Measurements from ENCODE around the gene COPZ1.
"Not testable (repeated sequence)": the region's sequence is repeated elsewhere in the genome, so short reads cannot be mapped to it uniquely, and the experiment has no call there.

COPZ1 gene

DNA sequence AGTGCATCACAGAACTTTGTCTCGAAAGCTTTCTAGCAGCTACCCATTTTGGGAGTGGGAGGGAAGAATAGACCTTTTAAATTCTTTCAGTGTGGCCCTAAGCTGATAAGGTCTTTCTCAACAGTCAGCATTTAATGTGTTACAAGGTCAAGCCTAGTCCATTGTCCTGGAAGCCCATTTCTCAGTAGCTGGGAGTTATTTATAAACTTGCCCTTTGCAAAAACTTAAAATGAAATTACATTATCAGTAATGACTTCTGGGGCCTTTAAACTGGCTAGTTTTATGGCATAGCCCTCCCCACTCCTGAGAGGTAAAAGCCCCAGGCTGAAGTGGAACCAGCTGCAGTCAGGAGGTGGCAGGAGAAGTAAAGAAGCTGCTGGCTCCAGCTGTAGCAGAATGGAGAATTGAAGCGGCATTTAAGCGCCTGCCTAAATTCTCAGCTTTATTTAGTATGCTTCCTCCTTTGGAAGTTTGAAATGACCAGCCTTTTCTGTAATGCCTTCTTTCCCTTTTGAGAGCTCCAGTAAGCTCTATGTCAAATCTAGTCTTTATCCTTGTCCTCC, 12.4 kb downstream of the COPZ1 start:
- no peak for DNase-seq

DNA sequence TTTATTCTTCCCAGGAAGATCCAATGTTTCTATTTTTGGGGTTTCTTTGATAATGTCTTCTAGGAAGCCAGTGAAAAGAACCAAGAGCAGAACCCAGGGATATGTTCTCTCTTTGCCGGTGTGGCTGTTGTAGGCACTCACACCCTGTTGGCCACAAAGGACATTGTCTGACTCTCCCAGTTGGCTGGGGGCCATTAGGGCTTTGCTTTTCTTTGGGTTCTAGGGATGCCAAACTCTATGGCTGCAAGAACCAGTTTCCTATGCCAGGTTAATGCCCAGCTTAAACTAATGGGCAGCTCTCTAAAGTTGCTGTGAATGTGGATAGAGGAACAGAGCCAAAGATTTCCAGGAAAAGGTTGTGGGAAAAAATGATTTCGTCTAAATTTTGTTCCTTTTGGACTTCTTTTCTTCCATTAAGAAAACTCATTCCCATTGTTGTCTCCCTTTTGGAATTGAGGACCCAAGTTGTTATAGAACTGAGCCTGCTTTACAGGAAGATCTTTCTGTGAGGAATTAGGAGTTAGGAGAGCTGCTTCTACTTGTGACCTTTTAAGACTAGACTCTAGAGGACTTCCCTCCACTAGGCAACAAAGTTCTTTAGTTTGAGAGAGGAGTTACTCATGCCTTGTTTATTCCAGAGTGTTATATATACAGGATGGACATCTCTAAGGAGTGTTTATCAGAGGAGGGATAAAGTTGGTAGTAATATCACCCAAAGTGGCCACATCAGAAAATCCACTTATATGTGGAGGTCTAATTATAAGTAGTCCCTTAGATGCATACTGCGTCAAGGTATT, 13.1 kb downstream of the COPZ1 start:
- DNase-seq, result no peak

DNA sequence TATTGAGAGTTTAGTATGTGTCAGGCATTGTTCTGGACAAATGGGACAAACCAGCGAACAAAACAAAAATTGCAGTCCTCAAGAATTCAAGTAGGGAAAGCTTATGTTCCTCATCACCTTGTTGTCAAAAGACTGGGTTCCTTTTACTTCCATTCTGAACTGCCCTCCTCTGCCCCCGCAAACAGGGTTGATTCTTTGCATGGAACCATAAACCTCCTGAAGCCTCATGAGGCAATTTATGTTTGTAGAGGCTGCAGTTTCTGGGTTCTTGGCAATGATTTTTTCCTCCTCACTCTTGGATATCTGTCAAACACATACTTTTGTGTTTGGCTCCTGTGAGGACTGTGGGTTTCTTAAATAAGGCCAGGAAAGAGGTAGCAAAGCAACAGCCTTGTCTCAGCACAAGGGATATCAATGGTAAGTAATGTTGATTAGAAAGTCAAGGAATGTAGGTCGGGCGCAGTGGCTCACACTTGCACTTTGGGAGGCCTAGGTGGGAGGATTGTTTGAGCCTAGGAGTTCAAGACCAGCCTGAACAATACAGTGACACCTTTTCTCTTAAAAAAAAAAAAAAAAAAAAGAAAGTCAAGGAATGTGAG, 13.9 kb downstream of the COPZ1 start:
- DNase-seq, result no peak

DNA sequence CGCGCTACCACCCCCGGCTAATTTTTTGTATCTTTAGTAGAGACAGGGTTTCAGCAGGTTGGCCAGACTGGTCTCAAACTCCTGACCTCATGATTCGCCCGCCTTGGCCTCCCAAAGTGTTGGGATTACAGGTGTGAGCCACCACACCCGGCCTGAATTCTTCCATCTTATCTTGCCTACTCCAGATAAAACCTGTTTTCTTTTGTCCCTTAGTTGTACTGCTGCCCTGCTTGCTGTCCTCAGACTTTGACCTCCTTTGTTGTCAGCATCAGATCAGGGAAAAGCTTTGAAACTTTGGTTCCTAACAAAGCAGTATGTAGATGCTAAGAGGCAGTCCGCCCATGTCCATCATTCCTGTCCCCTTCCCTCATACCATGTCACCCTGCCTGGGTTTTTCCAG, 15.9 kb downstream of the COPZ1 start:
- DNase-seq, result no peak

DNA sequence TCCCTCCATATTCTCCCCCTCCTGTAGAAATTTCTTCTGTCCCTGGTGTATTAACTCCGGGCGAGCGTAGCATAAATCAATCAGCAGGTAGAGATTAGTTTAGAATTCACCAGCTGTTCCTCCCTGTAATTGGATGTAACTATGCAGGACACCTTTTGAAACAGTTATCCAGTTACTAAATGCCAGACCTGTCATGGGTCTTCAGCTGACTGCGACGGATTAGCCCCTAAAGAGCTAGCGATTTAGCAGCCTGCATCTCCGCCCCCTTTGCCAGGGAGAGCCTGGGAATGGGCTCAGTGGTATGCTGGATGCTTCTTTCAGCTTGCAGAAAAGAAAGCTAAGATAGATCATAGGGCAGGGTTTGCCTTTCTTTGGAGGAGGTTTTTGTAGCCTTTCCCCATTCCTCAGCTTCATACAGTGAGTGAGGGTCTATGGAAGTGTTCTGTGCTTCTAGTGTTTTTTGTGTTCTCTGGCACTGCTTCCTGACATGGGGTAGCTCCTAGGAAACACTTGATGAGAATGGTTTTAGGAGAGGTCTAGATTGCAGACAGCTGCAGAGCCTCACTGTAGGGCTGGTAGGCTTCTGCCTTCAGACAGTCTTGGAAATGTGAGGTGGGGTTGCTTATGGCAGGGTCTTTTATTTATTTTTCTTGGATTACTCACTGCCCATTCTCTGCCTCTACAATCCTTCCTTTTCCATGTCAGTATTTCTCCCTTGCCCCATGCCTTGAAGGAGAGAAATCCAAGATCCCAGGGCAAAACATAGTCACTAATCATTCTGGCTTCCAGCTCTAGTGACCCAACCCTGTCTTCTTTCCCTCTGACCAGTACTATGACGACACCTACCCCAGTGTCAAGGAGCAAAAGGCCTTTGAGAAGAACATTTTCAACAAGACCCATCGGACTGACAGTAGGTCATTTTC, 16.7 kb downstream of the COPZ1 start:
- no peak for DNase-seq

DNA sequence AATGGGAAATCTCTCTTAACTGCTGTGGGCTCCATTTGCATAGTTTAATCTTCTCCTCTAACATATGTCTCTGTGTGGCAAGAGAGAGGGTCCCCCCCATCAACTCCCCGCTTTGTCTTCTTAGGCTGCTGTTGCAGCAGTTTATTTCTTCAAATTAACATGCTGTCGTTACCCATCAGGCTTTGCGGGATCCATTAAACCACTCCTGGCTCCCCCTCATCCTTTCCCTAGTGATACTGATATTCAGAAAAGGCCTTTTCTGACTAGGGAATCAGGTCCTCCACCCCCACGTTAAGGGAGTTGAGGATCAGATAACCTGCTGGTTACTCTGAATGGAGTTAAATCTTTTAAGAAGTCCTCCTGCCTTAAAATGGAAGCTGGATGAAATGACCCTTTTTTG, 24.1 kb downstream of the COPZ1 start:
- DNase-seq, result no peak

DNA sequence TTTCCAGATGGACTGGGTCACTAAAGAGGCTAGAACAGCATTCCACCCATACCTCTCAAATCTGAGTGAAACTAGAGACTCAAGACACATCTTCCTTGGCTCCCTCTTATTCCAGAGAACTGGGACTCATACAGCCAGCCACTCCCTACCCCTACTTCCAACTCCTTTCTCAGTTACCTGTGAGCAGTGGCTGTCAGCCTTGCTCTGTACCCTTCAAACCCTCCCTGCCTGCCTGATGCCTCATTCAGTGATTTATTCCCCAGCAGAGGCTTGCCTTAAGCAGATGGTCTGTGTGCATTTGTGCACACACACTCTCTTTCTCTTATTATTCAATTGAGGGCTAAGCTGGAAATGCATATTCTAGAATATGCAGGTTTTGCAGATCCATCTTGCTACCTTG, 24.7 kb downstream of the COPZ1 start:
- no peak for DNase-seq

DNA sequence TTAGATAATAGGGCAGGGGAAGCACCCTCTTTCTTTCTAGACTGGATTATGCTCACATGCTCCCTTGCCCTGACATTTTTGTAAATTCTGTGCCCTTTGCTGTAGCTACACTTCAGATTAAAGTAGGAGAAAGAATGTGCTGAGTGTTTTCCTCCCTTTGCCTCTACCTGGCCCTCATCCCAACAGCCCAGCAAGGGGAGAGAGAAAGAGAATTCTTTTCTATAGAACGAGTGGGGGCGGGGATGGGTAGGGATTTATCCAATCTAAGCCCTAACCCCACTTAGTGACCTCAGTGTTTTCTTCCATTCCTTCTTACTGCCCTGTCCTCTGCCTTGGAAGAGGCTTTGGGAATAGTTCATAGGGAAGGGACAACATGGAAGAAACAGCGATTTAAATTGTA, 25.8 kb downstream of the COPZ1 start:
- DNase-seq, result no peak

DNA sequence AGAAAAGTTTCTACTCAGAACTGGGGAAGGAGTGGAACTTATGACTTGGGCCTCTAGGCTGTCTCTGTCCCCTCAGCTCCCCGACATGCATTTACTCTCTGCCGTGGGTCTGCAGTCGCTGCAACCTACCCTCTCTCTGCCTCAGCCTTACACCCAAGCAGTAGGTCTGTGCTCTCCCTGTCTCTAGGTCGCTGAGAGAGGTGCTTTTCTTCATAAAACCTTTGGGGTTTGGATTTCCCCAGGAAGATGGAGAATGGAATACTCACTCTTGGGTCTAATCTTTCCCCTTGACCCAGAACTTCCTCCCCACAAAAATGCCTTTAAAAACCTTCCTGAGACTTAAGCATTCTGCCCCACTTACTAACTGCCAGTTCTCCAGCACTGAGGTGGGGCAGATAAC, 26.4 kb downstream of the COPZ1 start:
- DNase-seq, result no peak

DNA sequence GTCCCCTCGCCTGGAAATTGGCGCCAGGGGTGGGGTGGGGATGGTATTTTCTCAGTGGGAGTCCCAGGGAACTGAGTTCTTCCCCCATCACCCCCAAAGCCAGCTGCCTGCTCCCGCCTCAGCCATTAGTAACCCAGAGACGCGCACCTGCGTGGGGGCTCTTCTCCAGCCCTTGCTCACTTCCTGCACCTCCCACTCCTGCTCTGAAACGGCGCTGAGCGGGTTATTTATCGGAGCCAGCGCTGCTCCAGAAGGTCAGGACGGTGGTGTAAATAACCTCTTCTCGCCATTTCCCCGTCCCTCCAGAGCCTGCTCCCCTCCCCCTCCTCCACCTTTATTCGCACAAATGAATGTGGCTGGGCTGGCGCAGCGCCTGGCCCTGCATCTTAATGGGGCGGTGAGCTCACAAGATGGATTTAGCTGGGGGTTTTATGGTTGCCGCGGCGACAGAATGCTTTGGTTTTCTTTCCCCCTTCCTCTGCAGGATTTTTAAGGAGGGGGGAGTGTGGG, 27.1 kb downstream of the COPZ1 start:
- no peak for DNase-seq

DNA sequence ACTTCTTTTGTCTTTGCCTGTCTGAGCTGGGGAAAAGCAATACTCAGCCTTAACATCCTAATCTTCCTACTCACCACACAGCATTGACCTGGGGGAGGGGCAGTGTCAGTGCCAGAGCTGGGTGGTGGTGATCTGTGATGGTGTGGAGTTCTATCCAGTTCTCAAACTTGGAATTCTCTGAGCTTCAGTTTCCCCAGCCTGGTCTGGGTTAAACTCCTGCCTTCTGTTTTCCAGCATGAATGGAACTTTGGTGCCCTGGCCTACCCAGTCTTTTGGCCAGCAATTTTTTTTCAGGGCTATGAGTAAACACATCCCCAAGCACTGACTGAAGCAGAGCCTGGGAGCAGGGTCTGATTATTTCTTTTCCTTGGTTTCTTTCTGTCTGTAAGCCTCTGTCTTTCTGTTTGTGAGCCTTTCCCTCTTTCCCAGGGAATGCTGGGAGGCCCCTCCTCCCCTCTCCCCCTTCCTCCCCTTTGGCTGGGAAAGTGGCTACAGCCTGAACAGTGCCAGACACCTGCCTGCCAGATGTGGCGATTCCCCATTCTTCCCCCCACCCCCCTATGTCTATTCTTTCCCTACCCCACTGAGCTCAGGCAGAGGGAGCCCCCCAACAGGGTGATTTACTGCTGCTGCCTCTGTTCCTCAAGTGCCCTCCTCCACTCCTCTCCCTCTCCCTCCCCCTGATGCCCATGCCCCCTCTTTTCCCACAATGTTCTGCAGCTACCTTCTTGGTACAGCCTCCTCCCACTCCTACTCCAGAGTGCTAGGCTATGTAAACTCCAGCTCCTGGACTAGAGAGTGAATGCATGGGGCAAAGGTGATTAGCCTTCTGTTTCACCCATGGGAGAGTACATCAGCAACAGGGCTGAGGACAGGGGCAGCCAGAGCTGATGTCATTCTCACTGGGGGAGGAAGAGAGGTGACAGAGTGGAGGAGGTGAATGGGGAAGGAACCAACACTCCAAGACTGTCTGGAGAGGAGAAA, 28.3 kb downstream of the COPZ1 start:
- DNase-seq, result no peak

DNA sequence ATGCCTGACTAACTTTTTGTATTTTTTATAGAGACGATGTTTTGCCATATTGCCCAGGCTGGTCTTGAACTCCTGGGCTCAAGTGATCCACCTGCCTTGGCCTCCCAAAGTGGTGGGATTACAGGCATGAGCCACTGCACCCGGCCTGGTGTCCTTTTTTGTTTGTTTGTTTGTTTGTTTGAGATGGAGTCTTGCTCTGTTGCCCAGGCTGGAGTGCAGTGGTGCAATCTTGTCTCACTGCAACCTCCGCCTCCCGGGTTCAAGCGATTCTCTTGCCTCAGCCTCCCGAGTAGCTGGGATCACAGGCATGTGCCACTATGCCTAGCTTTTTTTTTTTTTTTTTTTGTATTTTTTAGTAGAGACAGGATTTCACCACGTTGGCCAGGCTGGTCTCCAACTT, 29.3 kb downstream of the COPZ1 start:
- not testable (repeated sequence) for DNase-seq

DNA sequence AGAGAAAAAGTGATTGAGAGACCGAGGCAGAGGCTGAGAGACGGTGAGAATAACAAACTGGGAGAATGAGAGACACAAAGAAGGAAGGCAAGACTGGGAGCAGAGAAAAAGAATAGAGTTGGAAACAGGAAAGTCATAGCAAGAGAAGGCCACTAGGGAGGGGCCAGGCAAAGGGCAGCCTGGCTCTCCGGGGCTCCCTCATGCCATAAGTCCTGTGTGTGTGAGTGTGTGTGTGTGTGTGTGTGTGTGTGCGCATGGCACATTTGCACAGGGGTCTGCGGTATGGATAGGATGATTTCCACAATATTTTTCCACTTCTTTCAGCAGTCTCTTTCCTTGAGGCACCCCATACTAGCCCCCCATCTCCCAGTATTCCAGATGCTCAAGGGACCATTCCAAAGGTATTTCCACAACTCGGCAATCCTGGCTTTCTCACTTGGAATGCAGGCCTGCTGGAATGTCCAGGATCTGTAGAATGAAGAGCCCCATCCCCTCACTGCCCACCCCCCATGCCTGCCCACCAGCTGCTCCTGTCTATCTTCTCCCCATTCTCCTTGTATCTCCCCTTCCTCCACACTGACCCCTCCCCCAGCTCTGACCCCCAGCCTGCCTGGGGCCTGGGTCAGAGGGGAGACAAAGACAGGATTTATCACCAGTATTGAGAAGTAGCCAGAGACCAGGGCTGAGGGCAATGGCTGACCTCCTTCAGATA, 30.3 kb downstream of the COPZ1 start:
- no peak for DNase-seq

DNA sequence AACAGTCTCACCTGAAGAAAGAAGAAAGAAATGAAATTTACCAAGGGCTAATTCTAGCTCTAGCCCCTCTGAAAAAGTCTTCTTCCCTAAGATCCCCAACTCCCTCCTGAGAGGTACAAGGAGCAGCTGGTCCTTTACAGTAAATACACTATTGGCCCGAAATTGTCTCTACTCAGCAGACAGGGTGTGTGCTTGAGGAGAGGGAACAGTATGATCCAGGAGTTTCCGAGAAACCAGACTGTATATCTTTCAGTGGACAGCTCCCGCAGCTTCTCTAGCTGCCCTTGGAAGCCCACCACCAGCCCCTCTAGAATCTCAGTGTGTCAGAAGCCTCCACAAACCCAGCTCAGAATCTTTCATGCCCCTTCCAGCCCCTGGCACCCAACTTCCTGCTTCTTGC, 31.3 kb downstream of the COPZ1 start:
- no peak for DNase-seq

DNA sequence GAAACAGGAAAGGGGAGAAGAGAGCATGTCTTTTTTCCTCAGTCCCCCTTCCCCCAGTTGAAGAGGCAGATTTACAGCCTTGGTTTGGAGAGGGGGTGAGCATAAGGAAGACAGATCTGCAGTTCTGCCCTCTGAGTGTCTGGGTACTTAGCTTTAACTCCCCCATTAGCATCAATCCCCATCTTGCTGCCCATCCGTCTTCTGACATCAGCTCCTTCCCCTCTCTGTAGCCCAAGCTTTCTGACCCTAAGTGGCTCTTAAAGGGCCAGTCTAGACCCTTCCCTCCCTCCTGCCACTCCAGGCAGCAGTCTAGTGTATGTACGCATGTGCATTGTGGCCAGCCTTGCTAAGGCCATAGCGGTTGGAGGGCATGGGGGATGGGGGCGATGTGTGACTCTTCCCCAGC, 32.0 kb downstream of the COPZ1 start:
- DNase-seq, result no peak

DNA sequence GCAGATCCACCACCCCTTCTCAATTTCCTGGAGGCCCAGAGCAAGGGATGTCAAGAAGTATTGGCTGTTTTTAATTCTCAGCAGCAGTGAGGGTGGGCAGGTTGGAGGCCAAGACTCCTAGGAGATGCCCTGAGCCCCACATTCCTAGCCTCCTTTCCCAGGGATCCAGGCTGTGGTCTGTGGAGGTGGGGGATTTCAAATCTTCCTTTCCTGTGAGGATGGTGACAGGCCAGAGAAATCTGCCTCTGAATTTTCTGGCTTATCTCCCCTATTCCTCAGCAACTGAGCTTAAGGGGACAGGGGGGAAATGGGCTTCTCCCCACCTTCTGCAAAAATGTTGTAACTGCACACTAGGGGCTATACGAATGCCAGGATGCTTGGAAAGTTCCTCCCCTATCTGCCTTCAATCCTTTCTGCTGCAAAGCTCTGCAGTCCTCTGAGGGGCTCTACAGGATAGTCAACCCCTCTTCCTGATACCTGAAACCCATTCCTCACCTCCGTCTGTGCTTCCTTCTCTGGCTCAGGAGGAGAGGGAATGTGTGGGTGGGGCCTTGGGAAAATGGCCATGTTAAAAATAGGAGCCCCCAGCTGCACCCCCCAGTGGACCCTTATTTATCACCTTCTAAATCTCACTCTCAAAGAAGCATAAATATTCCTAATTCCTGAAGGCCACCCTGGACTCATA, 32.7 kb downstream of the COPZ1 start:
- DNase-seq, result no peak

DNA sequence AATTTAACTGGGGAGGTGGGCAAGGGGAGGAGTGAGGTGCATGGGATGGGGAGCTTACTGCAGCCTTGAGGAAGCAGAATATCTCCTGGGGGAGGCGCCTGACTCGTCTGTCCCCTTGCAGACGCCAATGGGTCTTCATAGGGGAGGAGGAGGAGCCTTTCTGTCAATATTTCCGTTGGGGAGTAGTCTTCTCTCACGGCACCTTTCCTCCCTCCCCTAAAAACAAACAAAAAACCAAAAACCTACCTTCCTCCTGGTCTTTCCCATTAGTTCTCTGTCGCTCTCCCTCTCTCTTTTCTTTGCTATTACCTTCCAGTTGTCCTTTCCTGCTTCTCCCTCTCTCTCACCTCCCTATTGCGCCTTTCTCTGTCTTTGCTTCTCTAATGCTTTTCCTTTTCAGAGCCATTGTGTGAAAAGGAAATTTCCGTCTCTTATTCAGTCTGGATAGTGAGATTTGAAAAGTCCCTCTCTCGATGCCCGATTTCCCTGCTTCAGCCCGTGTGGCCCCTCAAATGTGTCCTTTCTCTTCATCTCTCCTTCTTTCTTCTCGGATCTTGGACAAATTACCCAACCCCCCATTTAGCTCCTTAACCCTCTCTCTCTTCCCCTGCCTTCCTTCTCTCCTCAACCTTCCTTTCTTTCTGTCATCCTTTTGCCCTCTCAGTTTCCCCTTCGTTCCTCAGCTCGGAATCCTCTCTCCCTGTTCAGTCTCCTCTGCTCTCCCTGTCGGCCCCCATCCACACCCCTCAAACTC, 33.4 kb downstream of the COPZ1 start:
- peak; percentile 10 to 54 for DNase-seq

DNA sequence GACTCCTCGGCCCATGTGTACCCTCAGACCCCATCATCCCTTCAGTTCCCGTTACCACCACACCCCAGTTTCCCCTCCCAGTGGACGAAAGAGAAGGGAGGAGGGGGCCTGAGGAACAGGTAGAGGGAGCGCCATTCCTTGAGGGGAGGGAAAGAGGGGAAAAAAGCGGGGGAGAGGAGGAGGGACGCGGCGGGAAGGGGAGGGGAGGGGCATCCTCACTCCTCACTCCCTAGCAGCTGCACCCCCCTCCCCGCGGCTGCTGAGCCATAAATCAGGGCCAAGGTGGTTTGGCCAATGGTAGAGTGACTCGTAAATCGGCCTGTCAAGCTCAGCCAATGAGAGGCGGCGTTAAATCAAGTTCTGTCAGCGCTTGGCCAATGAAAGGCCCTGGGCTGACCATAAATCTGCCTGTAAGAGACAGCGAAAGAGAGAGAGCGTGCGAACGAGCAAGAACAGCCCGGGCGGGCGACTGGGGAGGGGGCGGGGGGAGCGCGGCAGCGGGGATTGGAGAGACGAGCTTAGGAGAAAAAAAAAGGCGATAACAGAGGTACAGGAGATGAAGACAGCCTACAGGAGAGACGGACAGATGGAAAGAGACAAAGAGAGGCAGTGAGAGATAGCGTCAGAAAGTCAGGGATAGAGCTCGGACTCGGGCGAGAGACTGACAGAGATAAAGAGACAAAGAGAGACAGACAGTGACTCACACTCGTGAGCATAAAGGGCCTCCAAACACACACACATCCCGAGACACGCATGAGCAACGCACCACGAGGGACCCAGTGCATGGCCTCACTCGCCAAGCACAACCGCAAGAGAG, 34.2 kb downstream of the COPZ1 start:
- DNase-seq, result peak; percentile 97 to 98

All from CD4-positive, alpha-beta T cell treated with Interleukin-1 beta for 1 hour (primary cell).